Measurements from ENCODE around the gene SLX9. TPM values are rescaled to one million over a fixed set of nuclear protein-coding genes. Genes with fewer than 3 reads are reported as not detected.
A peak's percentile ranks its signal among the peaks of the same experiment; 100 is the strongest.

Gene SLX9
- total RNA-seq, 1 experiment from 2014 or later: 74.3 TPM

DNA sequence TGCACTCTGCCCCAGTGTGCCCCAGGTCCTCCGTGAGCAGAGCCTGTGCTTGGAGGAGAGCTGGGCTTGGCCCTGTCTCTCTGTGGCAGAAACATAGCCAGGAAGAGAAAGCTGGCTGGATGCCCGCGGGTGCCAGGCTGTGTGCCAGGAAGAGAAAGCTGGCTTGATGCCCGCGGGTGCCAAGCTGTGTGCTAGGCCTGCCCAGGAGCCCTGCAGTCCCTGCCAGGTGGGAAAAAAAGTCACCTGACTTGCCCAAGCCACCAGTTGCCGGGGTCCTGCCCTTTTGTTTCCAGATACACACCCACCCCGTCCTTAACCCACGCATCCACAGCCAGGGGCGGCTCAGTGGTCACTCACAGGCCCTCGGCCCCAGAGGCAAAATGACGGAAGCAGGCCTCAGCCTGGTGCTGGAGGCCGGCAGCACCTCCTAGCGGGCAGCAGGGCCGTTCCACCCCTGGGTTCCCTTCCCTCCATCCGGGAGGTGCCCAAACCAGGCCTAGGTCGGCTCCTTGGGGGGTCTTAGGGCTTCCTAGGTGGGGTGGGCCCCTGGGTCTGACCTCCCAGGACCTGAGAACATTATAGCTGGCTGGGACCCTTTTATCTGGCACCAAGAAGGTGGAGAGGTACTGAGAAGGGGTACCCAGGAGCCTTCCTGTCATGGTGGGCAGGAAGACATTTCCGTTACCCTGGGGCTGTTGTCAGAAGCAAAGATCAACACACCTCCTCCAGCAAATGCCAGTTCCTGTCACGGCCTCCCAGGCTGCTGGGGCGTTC is 28.3 kb upstream of the SLX9 start:
- DNase-seq: no peak
- WGBS (ENCODE audit: extremely low coverage, insufficient read length, low lambda C conversion rate): no CpG with 5 or more reads among the region's 19 CpGs
- Histone ChIP-seq H3T11ph (ENCODE audit: low read length) (no peak overlapping the region), H3K27me3 (ENCODE audit: insufficient read depth, low read length) (no peaks in the 10 kb centered on the region; the same call in 1 of the 2 replicates), H2AFZ (ENCODE audit: low read length) (no peak overlapping the region), H2BK5ac (ENCODE audit: insufficient read length, low read length) (no peak overlapping the region), H3K4ac (ENCODE audit: low read depth, low read length) (no peak overlapping the region), H4K5ac (ENCODE audit: insufficient read length, low read depth, low read length) (no peak overlapping the region), H4K8ac (replicated peaks; ENCODE audit: insufficient read length, low read depth, low read length) (no peak overlapping the region), H2BK12ac (ENCODE audit: insufficient read length, low read depth, low read length) (no peak overlapping the region), H3K27ac (ENCODE audit: insufficient read length, low read depth, low read length) (no peak overlapping the region), H2BK120ac (ENCODE audit: low read depth, low read length, poor library complexity, severe bottlenecking) (no peak overlapping the region), H3K56ac (ENCODE audit: insufficient read length, low read depth, low read length) (no peak overlapping the region), H3K9me3 (ENCODE audit: control insufficient read depth, low read depth, low read length) (no peaks in the 10 kb centered on the region), H3K4me2 (ENCODE audit: insufficient read depth, insufficient read length, low read length) (no peak overlapping the region), H2BK15ac (ENCODE audit: low read depth, low read length) (no peak overlapping the region), H3K4me1 (ENCODE audit: insufficient read depth, low read length) (no peaks in the 10 kb centered on the region), H3K9ac (ENCODE audit: extremely low read depth, insufficient read length, low read length) (no peak overlapping the region), H4K91ac (ENCODE audit: insufficient read length, low read depth, low read length) (no peak overlapping the region), H3K79me2 (ENCODE audit: insufficient read depth, low read length) (no peaks in the 10 kb centered on the region), H3K18ac (ENCODE audit: insufficient read length, low read depth, low read length) (no peak overlapping the region), H3K79me1 (ENCODE audit: insufficient read depth, low read depth, low read length, poor library complexity, severe bottlenecking) (no peaks in the 10 kb centered on the region), H3K14ac (ENCODE audit: insufficient read depth, low read length) (no peak overlapping the region), H3K23ac (ENCODE audit: insufficient read length, low read depth, low read length) (no peak overlapping the region), H2AK5ac (ENCODE audit: insufficient read length, low read length) (no peak overlapping the region), H4K20me1 (ENCODE audit: control insufficient read depth, insufficient read depth, insufficient read length) (no peaks in the 10 kb centered on the region), H2BK20ac (ENCODE audit: low read depth, low read length, poor library complexity, severe bottlenecking) (no peak overlapping the region), H3K23me2 (ENCODE audit: insufficient read length, low read depth, low read length, poor library complexity, severe bottlenecking) (no peaks in the 10 kb centered on the region)
- H3K9me3 Mint-ChIP-seq: peaks cover 0 to 4% of the 10 kb centered on the region in 2 experiments; a peak in 1 of 5 replicates
- H3K27me3 Mint-ChIP-seq (ENCODE audit: low read depth): peaks cover 8% of the 10 kb centered on the region
- 0 out of 5 replicates have a peak overlapping the region, but pooled peaks of 1 of the 2 experiments have one; percentile 27 for H3K4me3 Mint-ChIP-seq
- no peak overlapping the region for H3K27ac Mint-ChIP-seq
- no peaks in the 10 kb centered on the region for H3K36me3 Mint-ChIP-seq (ENCODE audit: insufficient read depth in 1 of 3, low read depth in 3 of 3)
- TF ChIP-seq, protein P1, sequence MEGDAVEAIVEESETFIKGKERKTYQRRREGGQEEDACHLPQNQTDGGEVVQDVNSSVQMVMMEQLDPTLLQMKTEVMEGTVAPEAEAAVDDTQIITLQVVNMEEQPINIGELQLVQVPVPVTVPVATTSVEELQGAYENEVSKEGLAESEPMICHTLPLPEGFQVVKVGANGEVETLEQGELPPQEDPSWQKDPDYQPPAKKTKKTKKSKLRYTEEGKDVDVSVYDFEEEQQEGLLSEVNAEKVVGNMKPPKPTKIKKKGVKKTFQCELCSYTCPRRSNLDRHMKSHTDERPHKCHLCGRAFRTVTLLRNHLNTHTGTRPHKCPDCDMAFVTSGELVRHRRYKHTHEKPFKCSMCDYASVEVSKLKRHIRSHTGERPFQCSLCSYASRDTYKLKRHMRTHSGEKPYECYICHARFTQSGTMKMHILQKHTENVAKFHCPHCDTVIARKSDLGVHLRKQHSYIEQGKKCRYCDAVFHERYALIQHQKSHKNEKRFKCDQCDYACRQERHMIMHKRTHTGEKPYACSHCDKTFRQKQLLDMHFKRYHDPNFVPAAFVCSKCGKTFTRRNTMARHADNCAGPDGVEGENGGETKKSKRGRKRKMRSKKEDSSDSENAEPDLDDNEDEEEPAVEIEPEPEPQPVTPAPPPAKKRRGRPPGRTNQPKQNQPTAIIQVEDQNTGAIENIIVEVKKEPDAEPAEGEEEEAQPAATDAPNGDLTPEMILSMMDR (conservative IDR thresholded peaks at IDR 0.05): peak; percentile 53
- H3K4me1 Mint-ChIP-seq: peaks cover 0 to 9% of the 10 kb centered on the region in 2 experiments; a peak in 2 of 4 replicates
